Endothelial cell (in vitro differentiated cells): ENCODE results near the gene EIF4E2. TPM values are rescaled to one million over a fixed set of nuclear protein-coding genes. Genes with fewer than 3 reads are reported as not detected.

ENCODE experiments used
- DNase-seq: peaks from one replicate; pipeline ENCODE4 v3.0.0; 2021; ENCODE audit warnings: low spot score
- H3K27ac Mint-ChIP-seq: one replicate; pipeline ENCODE4 v1.8.0; 2021; ENCODE audit warnings: mixed read lengths, inconsistent platforms; ENCODE audit not compliant: unreplicated experiment
- H3K27me3 Mint-ChIP-seq: one replicate; pipeline ENCODE4 v1.8.0; 2021; ENCODE audit warnings: mild to moderate bottlenecking, moderate library complexity, mixed read lengths, inconsistent platforms; ENCODE audit not compliant: unreplicated experiment
- H3K36me3 Mint-ChIP-seq: one replicate; pipeline ENCODE4 v1.8.0; 2021; ENCODE audit warnings: mild to moderate bottlenecking, low read depth, mixed read lengths, inconsistent platforms; ENCODE audit not compliant: unreplicated experiment
- H3K4me1 Mint-ChIP-seq: one replicate; pipeline ENCODE4 v1.8.0; 2021; ENCODE audit warnings: mild to moderate bottlenecking, mixed read lengths, inconsistent platforms; ENCODE audit not compliant: unreplicated experiment
- H3K4me3 Mint-ChIP-seq: one replicate; pipeline ENCODE4 v1.8.0; 2021; ENCODE audit warnings: mild to moderate bottlenecking, mixed read lengths, inconsistent platforms; ENCODE audit not compliant: unreplicated experiment
- H3K9me3 Mint-ChIP-seq: one replicate; pipeline ENCODE4 v1.8.0; 2021; ENCODE audit warnings: mixed read lengths, inconsistent platforms; ENCODE audit not compliant: unreplicated experiment
- total RNA-seq: library from RNA; stranded (reverse); fragmentation: NEBNext Ultra II Directional; extraction: Animal tissue kit (Norgen Biotek cat#: 25700); gene quantifications from one replicate; pipeline ENCODE4 v1.2.1, GENCODE V29; 2021; ENCODE audit not compliant: unreplicated experiment
- TF ChIP-seq, protein P1 (sequence below): fragments of 200-600 bp; sonication (generic); IDR thresholded peaks from one replicate; pipeline ENCODE4 v1.5.0; 2021; ENCODE audit warnings: antibody characterized with exemption; ENCODE audit not compliant: unreplicated experiment

Gene EIF4E2
- total RNA-seq, 1 donor from 2014 or later: 94.8 TPM

DNA sequence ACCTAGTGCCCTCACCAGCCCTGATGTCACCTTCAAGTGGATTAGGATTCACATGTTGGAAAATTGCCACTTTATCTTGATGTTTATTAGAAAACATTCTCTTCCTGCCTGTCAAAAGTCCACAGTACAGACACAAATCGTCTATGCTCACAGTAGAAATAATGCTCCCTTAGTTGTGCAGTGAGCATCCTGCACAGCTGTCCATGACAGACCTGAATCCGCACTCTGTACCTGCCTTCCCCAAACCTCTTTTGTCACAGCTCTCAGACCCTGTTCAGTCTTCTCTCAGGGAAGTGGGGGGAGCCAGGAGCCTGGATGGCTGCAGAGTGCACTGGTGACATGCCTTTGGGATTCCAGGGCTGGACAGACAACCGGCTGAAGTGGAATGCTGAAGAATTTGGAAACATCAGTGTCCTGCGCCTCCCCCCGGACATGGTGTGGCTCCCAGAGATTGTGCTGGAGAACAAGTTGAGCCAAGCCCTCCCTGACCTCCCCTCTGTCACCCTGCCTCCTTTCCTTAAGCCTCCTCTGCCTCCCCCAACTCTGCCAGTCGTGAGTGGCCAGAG lies 22.5 kb upstream of the EIF4E2 start:
- no peak overlapping the region for H3K4me3 Mint-ChIP-seq
- peaks cover 8% of the 10 kb centered on the region for H3K27me3 Mint-ChIP-seq
- H3K36me3 Mint-ChIP-seq: no peaks in the 10 kb centered on the region
- no peak overlapping the region for H3K27ac Mint-ChIP-seq
- peaks cover 2% of the 10 kb centered on the region for H3K4me1 Mint-ChIP-seq
- H3K9me3 Mint-ChIP-seq: no peaks in the 10 kb centered on the region
- TF ChIP-seq, protein P1, sequence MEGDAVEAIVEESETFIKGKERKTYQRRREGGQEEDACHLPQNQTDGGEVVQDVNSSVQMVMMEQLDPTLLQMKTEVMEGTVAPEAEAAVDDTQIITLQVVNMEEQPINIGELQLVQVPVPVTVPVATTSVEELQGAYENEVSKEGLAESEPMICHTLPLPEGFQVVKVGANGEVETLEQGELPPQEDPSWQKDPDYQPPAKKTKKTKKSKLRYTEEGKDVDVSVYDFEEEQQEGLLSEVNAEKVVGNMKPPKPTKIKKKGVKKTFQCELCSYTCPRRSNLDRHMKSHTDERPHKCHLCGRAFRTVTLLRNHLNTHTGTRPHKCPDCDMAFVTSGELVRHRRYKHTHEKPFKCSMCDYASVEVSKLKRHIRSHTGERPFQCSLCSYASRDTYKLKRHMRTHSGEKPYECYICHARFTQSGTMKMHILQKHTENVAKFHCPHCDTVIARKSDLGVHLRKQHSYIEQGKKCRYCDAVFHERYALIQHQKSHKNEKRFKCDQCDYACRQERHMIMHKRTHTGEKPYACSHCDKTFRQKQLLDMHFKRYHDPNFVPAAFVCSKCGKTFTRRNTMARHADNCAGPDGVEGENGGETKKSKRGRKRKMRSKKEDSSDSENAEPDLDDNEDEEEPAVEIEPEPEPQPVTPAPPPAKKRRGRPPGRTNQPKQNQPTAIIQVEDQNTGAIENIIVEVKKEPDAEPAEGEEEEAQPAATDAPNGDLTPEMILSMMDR: no peak
- DNase-seq: no peak

DNA sequence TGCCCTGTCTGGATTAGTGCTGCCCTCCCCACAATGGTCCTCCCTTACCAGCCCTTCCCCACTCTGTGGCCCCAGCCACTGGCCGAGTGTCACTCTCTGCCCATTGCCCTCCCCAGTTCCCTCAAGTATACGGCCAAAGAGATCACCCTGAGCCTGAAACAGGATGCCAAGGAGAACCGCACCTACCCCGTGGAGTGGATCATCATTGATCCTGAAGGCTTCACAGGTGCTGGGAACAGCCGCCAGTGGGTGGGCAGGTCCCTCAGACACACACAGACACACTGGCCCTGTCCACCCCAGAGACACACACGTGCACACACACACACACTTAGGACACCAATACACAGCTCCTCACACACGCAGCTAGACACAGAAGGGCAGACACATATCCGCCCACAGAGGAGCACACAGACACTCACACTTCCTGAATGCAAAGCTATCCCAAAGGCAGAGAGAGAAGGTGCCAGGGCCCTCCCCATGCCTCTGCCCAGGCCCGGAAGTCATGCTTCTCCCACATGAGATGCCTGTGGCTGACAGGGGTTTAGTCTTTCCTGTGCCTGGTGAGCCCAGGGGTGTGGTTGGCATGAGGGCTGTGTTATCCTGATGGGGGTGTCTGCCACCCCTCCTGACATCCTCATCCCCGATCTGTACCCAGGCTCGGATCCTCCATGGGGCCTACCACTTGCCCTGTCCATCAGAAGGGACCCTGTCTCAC lies 21.6 kb upstream of the EIF4E2 start:
- DNase-seq: no peak
- Mint-ChIP-seq H3K27me3 (peaks cover 8% of the 10 kb centered on the region), H3K4me3 (no peak overlapping the region), H3K4me1 (peaks cover 2% of the 10 kb centered on the region), H3K36me3 (no peaks in the 10 kb centered on the region), H3K27ac (no peak overlapping the region), H3K9me3 (no peaks in the 10 kb centered on the region)
- TF ChIP-seq, protein P1: no peak

DNA sequence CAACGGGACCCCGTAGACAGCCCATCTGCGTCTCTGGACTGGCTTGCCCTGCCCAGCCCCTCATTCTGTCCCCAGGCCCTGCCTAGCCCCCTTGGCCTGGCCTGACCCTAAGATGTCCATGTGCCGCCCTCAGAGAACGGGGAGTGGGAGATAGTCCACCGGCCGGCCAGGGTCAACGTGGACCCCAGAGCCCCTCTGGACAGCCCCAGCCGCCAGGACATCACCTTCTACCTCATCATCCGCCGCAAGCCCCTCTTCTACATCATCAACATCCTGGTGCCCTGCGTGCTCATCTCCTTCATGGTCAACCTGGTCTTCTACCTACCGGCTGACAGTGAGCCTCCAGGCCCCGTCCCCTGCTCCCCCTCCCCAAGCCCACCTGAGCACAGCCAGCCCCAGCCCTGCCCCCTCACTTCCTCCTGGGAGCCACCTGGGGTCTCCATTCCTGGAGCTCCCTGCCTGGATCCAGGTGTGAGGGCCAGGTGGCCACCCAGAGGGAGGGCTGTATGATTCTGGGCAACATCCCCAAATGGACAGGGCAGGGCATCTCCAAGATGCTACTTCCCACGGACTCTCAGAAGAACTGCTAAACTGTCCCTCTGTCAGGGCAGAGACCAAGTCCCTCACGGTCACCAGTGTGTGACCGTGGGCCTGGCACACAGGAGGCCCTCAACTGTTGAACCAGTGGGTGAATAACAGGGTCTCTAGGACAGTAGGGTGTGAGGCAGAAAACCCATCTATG lies 20.5 kb upstream of the EIF4E2 start:
- peaks cover 9% of the 10 kb centered on the region for H3K27me3 Mint-ChIP-seq
- TF ChIP-seq, protein P1: no peak
- DNase-seq: no peak
- no peak overlapping the region for H3K4me3 Mint-ChIP-seq
- no peaks in the 10 kb centered on the region for H3K36me3 Mint-ChIP-seq
- no peaks in the 10 kb centered on the region for H3K4me1 Mint-ChIP-seq
- H3K27ac Mint-ChIP-seq: no peak overlapping the region
- H3K9me3 Mint-ChIP-seq: no peaks in the 10 kb centered on the region

DNA sequence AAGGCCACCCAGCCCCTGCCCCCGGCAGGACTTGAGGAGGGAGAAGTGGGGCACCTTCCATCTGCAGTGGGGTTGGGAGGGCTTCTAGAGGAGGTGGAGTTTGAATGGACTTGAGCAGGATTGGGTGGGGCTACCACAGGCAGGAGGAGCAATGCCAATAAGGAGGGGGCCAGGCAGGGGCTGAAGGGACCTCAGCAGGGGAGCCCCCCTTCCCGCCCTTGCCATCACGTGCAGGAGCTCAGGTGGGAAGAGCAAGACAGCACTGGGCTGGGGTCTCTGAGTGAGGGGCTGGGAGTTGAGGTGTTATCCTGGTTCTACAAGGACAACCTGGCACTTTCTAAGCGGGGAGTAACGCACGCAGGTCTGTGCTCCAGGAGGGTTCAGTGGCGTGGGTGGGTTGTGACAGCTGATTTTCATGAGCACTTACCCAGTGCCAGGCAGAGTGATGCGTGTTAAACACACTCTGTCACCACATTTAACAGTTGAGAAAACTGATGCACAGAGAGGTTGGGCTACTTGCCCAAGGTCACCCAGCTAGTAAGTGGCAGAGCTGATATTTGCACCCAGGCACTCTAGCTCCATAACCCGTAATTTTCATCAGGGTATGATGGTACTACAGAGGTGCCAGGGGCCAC lies 19.7 kb upstream of the EIF4E2 start:
- peaks cover 9% of the 10 kb centered on the region for H3K27me3 Mint-ChIP-seq
- H3K27ac Mint-ChIP-seq: no peak overlapping the region
- no peaks in the 10 kb centered on the region for H3K9me3 Mint-ChIP-seq
- no peak for DNase-seq
- no peak overlapping the region for H3K4me3 Mint-ChIP-seq
- H3K4me1 Mint-ChIP-seq: no peaks in the 10 kb centered on the region
- H3K36me3 Mint-ChIP-seq: no peaks in the 10 kb centered on the region
- TF ChIP-seq, protein P1: no peak
